Upper lobe of right lung (tissue), 1 donor: ENCODE data around the gene PSRC1. TPM values are rescaled to one million over a fixed set of nuclear protein-coding genes. Genes with fewer than 3 reads are reported as not detected.

Experiments
- ATAC-seq: fragments of 200-7000 bp; cut with Tn5 transposase; one replicate; pipeline ENCODE4 v1.9.1; 2020; ENCODE audit warnings: mild to moderate bottlenecking, moderate library complexity
- DNase-seq: peaks from one replicate; pipeline ENCODE4 v3.0.0-alpha.2; 2020
- H3K27ac ChIP-seq: fragments of 200-600 bp; one replicate; pipeline ENCODE4 v1.8.0; 2022
- H3K27me3 ChIP-seq: fragments of 200-600 bp; one replicate; pipeline ENCODE4 v1.8.0; 2022; ENCODE audit warnings: mild to moderate bottlenecking
- H3K36me3 ChIP-seq: fragments of 200-600 bp; one replicate; pipeline ENCODE4 v1.8.0; 2022
- H3K4me1 ChIP-seq: fragments of 200-600 bp; one replicate; pipeline ENCODE4 v1.8.0; 2022
- H3K4me3 ChIP-seq: fragments of 200-600 bp; one replicate; pipeline ENCODE4 v1.8.0; 2022; ENCODE audit warnings: mild to moderate bottlenecking
- H3K9me3 ChIP-seq: fragments of 200-600 bp; one replicate; pipeline ENCODE4 v1.8.0; 2022
- CTCF ChIP-seq: fragments of 200-600 bp; IDR thresholded peaks from one replicate; pipeline ENCODE4 v1.8.0; 2022; ENCODE audit warnings: antibody characterized with exemption
- intact Hi-C: fragments of 100-400 bp; cut with DNase I; formaldehyde crosslinking; loops from one replicate; pipeline ENCODE4 v1.11.0; 2022
- long read RNA-seq: library from polyadenylated mRNA; unstranded; transcript quantifications from one replicate; pipeline ENCODE4 v2.0.0, GENCODE V29; 2021
- total RNA-seq: library from RNA; stranded (reverse); fragmentation: NEBNext Ultra II Directional; extraction: Animal tissue kit (Norgen Biotek cat#: 25700); gene quantifications from one replicate; pipeline ENCODE4 v1.2.1, GENCODE V29; 2021
- donor health status: DM: no; HTN: yes; CAD: no; lungs with severe emphysema.

PSRC1 gene
- 2.9 TPM for total RNA-seq
- long read RNA-seq, partial matches to known transcripts: 2 of 7 reads
- long read RNA-seq, other reads (novel, unspliced or antisense): 2 of 7 reads

GRCh38 chr1:109282952-109283747 is at the start of gene PSRC1:
Gene PSRC1 (minus strand): TSS chr1:109283145.
- intact Hi-C loops: loop anchor here (5.0 kb wide), 1 partner anchor 114 kb away; the partner anchor contains the start of gene SORT1
- H3K9me3 ChIP-seq: no peaks in the 10 kb centered on the region
- ATAC-seq (peak; percentile 99), DNase-seq (peak; percentile 97)
- peak within 1 kb of the TSS; percentile 75 for H3K4me3 ChIP-seq
- H3K36me3 ChIP-seq: no peaks in the 10 kb centered on the region
- TF ChIP-seq CTCF: peak; percentile 55
- H3K27me3 ChIP-seq: no peaks in the 10 kb centered on the region
- peaks cover 20% of the 10 kb centered on the region for H3K4me1 ChIP-seq
- peak within 1 kb of the TSS; percentile 86 for H3K27ac ChIP-seq

GRCh38 chr1:109331113-109331512 is 48.2 kb upstream of the PSRC1 start:
- ATAC-seq: no peak

GRCh38 chr1:109327285-109327684 is 44.3 kb upstream of the PSRC1 start:
- no peaks in the 10 kb centered on the region for H3K27me3 ChIP-seq
- no peaks in the 10 kb centered on the region for H3K4me1 ChIP-seq
- DNase-seq (no peak), ATAC-seq (no peak)
- no peak overlapping the region for H3K27ac ChIP-seq
- H3K4me3 ChIP-seq: no peak overlapping the region
- H3K9me3 ChIP-seq: peaks cover 10% of the 10 kb centered on the region
- peaks cover 80% of the 10 kb centered on the region for H3K36me3 ChIP-seq
- no peak for TF ChIP-seq CTCF
- intact Hi-C loops: no loop called here

More at GRCh38 chr1:109331113-109331512, 48.2 kb upstream of the PSRC1 start:
- peaks cover 10% of the 10 kb centered on the region for H3K9me3 ChIP-seq
- DNase-seq: no peak
- H3K36me3 ChIP-seq: peaks cover 76% of the 10 kb centered on the region
- no peak overlapping the region for H3K4me3 ChIP-seq
- H3K27me3 ChIP-seq: no peaks in the 10 kb centered on the region
- H3K4me1 ChIP-seq: no peaks in the 10 kb centered on the region
- intact Hi-C loops: no loop called here
- H3K27ac ChIP-seq: no peak overlapping the region
- no peak for TF ChIP-seq CTCF

GRCh38 chr1:109322974-109323373 is 40.0 kb upstream of the PSRC1 start:
- DNase-seq (no peak), ATAC-seq (no peak)
- intact Hi-C loops: no loop called here
- H3K27ac ChIP-seq: no peak overlapping the region
- no peaks in the 10 kb centered on the region for H3K9me3 ChIP-seq
- no peaks in the 10 kb centered on the region for H3K4me1 ChIP-seq
- H3K27me3 ChIP-seq: no peaks in the 10 kb centered on the region
- TF ChIP-seq CTCF: no peak
- H3K36me3 ChIP-seq: peaks cover 97% of the 10 kb centered on the region
- no peak overlapping the region for H3K4me3 ChIP-seq

GRCh38 chr1:109319114-109319513 is 36.2 kb upstream of the PSRC1 start:
- Histone ChIP-seq H3K27ac (no peak overlapping the region), H3K4me1 (no peaks in the 10 kb centered on the region), H3K27me3 (no peaks in the 10 kb centered on the region), H3K9me3 (no peaks in the 10 kb centered on the region), H3K36me3 (peaks cover 100% of the 10 kb centered on the region), H3K4me3 (no peak overlapping the region)
- DNase-seq (no peak), ATAC-seq (no peak)
- intact Hi-C loops: no loop called here
- TF ChIP-seq CTCF: no peak
